K562 (cell line): Measurements from ENCODE around the gene NIM1K. TPM values are rescaled to one million over a fixed set of nuclear protein-coding genes. Genes with fewer than 3 reads are reported as not detected.
A peak's percentile ranks its signal among the peaks of the same experiment; 100 is the strongest.

Experiments
- ATAC-seq: fragments of 200-7000 bp; cut with Tn5 transposase; 3 replicates; pipeline ENCODE4 v1.9.1; 2020; ENCODE audit warnings: moderate library complexity
- BruUV-seq: library from RNA; stranded (reverse); fragments of 400-500 nt; replicated peaks from 2 replicates; lab custom pipeline; 2021; lab: Mats Ljungman, UMichigan
- CTCF ChIA-PET: fragments of 300-600 bp; formaldehyde crosslinking; extraction: SDS; loops from one replicate; lab custom pipeline; 2021; ENCODE audit warnings: low intra/inter-chr PET ratio; lab: Yijun Ruan, JAX
- POLR2A ChIA-PET: fragments of 300-600, 350-650 bp; sonication (Branson Sonifier 250); formaldehyde crosslinking; extraction: SDS; loops from one replicate; lab custom pipeline; 2021; ENCODE audit warnings: antibody characterized with exemption, inconsistent platforms; lab: Yijun Ruan, JAX
- DNase-seq, 4 experiments: peaks; one replicate each; pipeline versions ENCODE4 v3.0.0 to v3.0.0-alpha.2; 2011 to 2018; ENCODE audit warnings: low spot score in 3 of 4, mixed read lengths in 3 of 4; ENCODE audit errors: extremely low read depth in 1 of 4
- FAIRE-seq: peaks from 2 replicates; lab custom pipeline; 2011; peaks lifted over from hg19 to GRCh38; lab: Jason Lieb, UNC
- H2AFZ ChIP-seq: 2 replicates; pipeline ENCODE4 v1.6.0; 2011; ENCODE audit warnings: low read depth, low read length, control low read depth, inconsistent platforms
- H3K27ac ChIP-seq: fragments of 200-600 bp; 3 replicates; pipeline ENCODE4 v1.8.0; 2011; ENCODE audit warnings: low read depth, mild to moderate bottlenecking, control low read depth, inconsistent platforms, low read length, moderate library complexity, mixed read lengths; ENCODE audit errors: extremely low read depth
- H3K27me3 ChIP-seq, 2 experiments: fragments of 300-600 bp in 1 of 2; 2 replicates in 1 of 2; 3 replicates in 1 of 2; pipeline versions ENCODE4 v1.6.0 to v1.8.0; 2011; ENCODE audit warnings: inconsistent platforms in 2 of 2, low read length in 2 of 2, mild to moderate bottlenecking in 1 of 2, mixed read lengths in 1 of 2, moderate library complexity in 1 of 2; ENCODE audit not compliant: control insufficient read depth in 2 of 2, insufficient read depth in 2 of 2
- H3K36me3 ChIP-seq: fragments of 300-600 bp; 3 replicates; pipeline ENCODE4 v1.8.0; 2011; ENCODE audit warnings: mild to moderate bottlenecking, low read length, inconsistent platforms; ENCODE audit not compliant: control insufficient read depth, insufficient read depth
- H3K4me1 ChIP-seq, 2 experiments: fragments of 200-600 bp in 1 of 2; replicated peaks in 1 of 2; 2 replicates in 1 of 2; 3 replicates in 1 of 2; pipeline versions ENCODE4 v1.5.1 to v1.8.0; 2011; ENCODE audit warnings: inconsistent platforms in 2 of 2, low read length in 2 of 2, mild to moderate bottlenecking in 1 of 2, mixed read lengths in 1 of 2, moderate library complexity in 1 of 2; ENCODE audit not compliant: control insufficient read depth in 2 of 2, insufficient read depth in 2 of 2
- H3K4me2 ChIP-seq: 2 replicates; pipeline ENCODE4 v1.6.1; 2011; ENCODE audit warnings: low read length, control low read depth, inconsistent platforms, mixed read lengths; ENCODE audit not compliant: insufficient read depth
- H3K4me3 ChIP-seq: fragments of 200-600 bp; sonication (generic), shearing (Covaris generic); 2 replicates; pipeline ENCODE4 v1.5.1; 2016; ENCODE audit warnings: control low read depth, inconsistent platforms
- H3K79me2 ChIP-seq: fragments of 200-600 bp; 3 replicates; pipeline ENCODE4 v1.8.0; 2011; ENCODE audit warnings: low read length, inconsistent platforms; ENCODE audit not compliant: control insufficient read depth, insufficient read depth
- H3K9ac ChIP-seq, 2 experiments: 2 replicates each; pipeline versions ENCODE4 v1.6.0 to v1.6.1; 2011; ENCODE audit warnings: low read depth in 2 of 2, low read length in 2 of 2, control low read depth in 1 of 2, inconsistent platforms in 1 of 2, mild to moderate bottlenecking in 1 of 2, mixed read lengths in 1 of 2; ENCODE audit not compliant: insufficient read depth in 1 of 2
- H3K9me1 ChIP-seq: one replicate; pipeline ENCODE4 v1.6.0; 2011; ENCODE audit warnings: inconsistent platforms, mild to moderate bottlenecking, low read length, moderate library complexity; ENCODE audit not compliant: control insufficient read depth, insufficient read depth
- H3K9me3 ChIP-seq: replicated peaks from 2 replicates; pipeline ENCODE4 v1.5.1; 2011; ENCODE audit warnings: low read depth, low read length, inconsistent platforms; ENCODE audit not compliant: control insufficient read depth, insufficient read depth
- H4K20me1 ChIP-seq: replicated peaks from 2 replicates; pipeline ENCODE4 v1.6.1; 2011; ENCODE audit warnings: low read length, inconsistent platforms, mixed read lengths; ENCODE audit not compliant: control insufficient read depth, insufficient read depth
- EHMT2 ChIP-seq: fragments of 450-650 bp; IDR thresholded peaks from 2 replicates; pipeline ENCODE4 v1.6.1; 2018; ENCODE audit warnings: antibody characterized with exemption
- ETV5 ChIP-seq: sonication (generic); formaldehyde crosslinking; IDR thresholded peaks from 2 replicates; pipeline ENCODE4 v1.4.0; 2020; ENCODE audit warnings: low read depth, mild to moderate bottlenecking, missing genetic modification reagents
- FOXJ2 ChIP-seq: fragments of 200-800 bp; sonication (Bioruptor generic); IDR thresholded peaks from 2 replicates; pipeline ENCODE4 v1.6.1; 2016; ENCODE audit warnings: missing genetic modification characterization, missing compliant biosample characterization
- GTF2E2 ChIP-seq: fragments of 200-800 bp; sonication (Bioruptor generic); IDR thresholded peaks from 2 replicates; pipeline ENCODE4 v1.6.1; 2016; ENCODE audit warnings: missing genetic modification characterization, missing compliant biosample characterization
- KLF13 ChIP-seq: fragments of 450-650 bp; IDR thresholded peaks from 2 replicates; pipeline ENCODE4 v1.6.1; 2016; ENCODE audit warnings: missing genetic modification characterization, low read depth, mild to moderate bottlenecking, missing compliant biosample characterization, moderate library complexity, borderline replicate concordance
- MIER1 ChIP-seq: fragments of 450-650 bp; IDR thresholded peaks from 2 replicates; pipeline ENCODE4 v1.6.1; 2016; ENCODE audit warnings: antibody characterized with exemption, mild to moderate bottlenecking, low read depth
- REST ChIP-seq, 2 experiments: fragments of 450-650 bp; formaldehyde crosslinking in 1 of 2; IDR thresholded peaks; 2 replicates each; pipeline versions ENCODE4 v1.4.0 to v1.6.1; 2014 to 2020; ENCODE audit warnings: mild to moderate bottlenecking in 2 of 2, borderline replicate concordance in 1 of 2, low read depth in 1 of 2
- SRF ChIP-seq, 2 experiments: fragments of 250-450, 450-650 bp in 1 of 2; sonication (Bioruptor Pico) in 1 of 2; sonication (generic) in 1 of 2; formaldehyde crosslinking; IDR thresholded peaks; 2 replicates each; pipeline versions ENCODE4 v1.5.0 to v1.5.1; 2020 to 2022; ENCODE audit warnings: mild to moderate bottlenecking in 1 of 2, missing genetic modification reagents in 1 of 2
- ZBTB34 ChIP-seq: fragments of 250-450 bp; sonication (Bioruptor Pico); IDR thresholded peaks from 2 replicates; pipeline ENCODE4 v1.8.0; 2021; ENCODE audit warnings: mild to moderate bottlenecking, moderate library complexity
- ZNF347 ChIP-seq: fragments of 450-650 bp; formaldehyde crosslinking; IDR thresholded peaks from 2 replicates; pipeline ENCODE4 v1.4.0; 2020; ENCODE audit warnings: low read depth, mild to moderate bottlenecking, moderate library complexity
- WGBS: fragments of 100-300 bp; shearing (Covaris generic); methylation state at CpG from one replicate; pipeline ENCODE4 v1.1.6; 2016; ENCODE audit warnings: low coverage, mixed read lengths; ENCODE audit not compliant: insufficient coverage; ENCODE audit errors: missing lambda C conversion rate; 5-methylcytosine and 5-hydroxymethylcytosine counted together
- in situ Hi-C: fragments of 300-500 bp; cut with MboI; formaldehyde crosslinking; loops from 4 replicates; pipeline ENCODE4 v1.15.0; 2018; ENCODE audit warnings: inconsistent platforms, mixed read lengths
- intact Hi-C: fragments of 100-400 bp; cut with micrococcal nuclease; formaldehyde crosslinking; loops from 2 replicates; pipeline ENCODE4 v1.14.2; 2022
- polyA plus RNA-seq, 8 experiments: library from polyadenylated mRNA; depleted of rRNA in 4 of 8; stranded (reverse) in 5 of 8; unstranded in 3 of 8; fragments of >200 nt; fragmentation: Nextera tagmentation in 2 of 8; fragmentation: Illumina TruSeq in 1 of 8; extraction: Ambion mirVana in 2 of 8; extraction: Trizol in 1 of 8; gene quantifications; 2 replicates each; pipeline versions ENCODE4 v1.2.1 to v1.2.3, GENCODE V29; 2011 to 2014; ENCODE audit warnings: inconsistent platforms in 1 of 8, missing spikeins in 1 of 8
- total RNA-seq, 7 experiments: library from RNA; depleted of rRNA in 6 of 7; stranded (reverse); fragments of >200 nt in 6 of 7; fragmentation: Illumina TruSeq in 2 of 7; extraction: Trizol in 2 of 7; gene quantifications; 2 replicates each; pipeline versions ENCODE4 v1.2.1 to v1.2.3, GENCODE V29; 2011 to 2021; ENCODE audit warnings: low replicate concordance in 1 of 7
- TF ChIP-seq, protein P1 (sequence below): sonication (generic); formaldehyde crosslinking; IDR thresholded peaks from 2 replicates; pipeline ENCODE4 v1.9.0; 2022; ENCODE audit warnings: mild to moderate bottlenecking, missing genetic modification reagents

NIM1K gene
- total and polyA plus RNA-seq, 9 of the 15 experiments (the other 6 are each of a cell fraction or from before 2014, with no cell fraction given), result 0.03 to 0.34 (median 0.08) TPM; not detected in 3

- CTCF ChIA-PET, result no interaction called here
- FAIRE-seq, result no peak
- Histone ChIP-seq H3K36me3 (no peaks in the 10 kb centered on the region), H3K27ac (no peak overlapping the region), H4K20me1 (no peaks in the 10 kb centered on the region), H3K9me1 (no peaks in the 10 kb centered on the region), H2AFZ (no peak overlapping the region), H3K4me3 (no peak overlapping the region), H3K9ac (no peak overlapping the region), H3K4me1 (peaks cover 5 to 10% of the 10 kb centered on the region in 2 experiments; a peak in 2 of 5 replicates), H3K4me2 (no peak overlapping the region), H3K27me3 (no peaks in the 10 kb centered on the region), H3K79me2 (no peaks in the 10 kb centered on the region), H3K9me3 (no peaks in the 10 kb centered on the region)
- intact Hi-C loops (no loop called here), in situ Hi-C loops (no loop called here)
- no peak for ATAC-seq
- no peak for DNase-seq
- BruUV-seq, result no TSS peak
- 38% methylated on average over 10 of the region's 10 CpGs for WGBS
- POLR2A ChIA-PET, result no interaction called here
- no peak for TF ChIP-seq ETV5 (CRISPR knock-in tag)
- TF ChIP-seq GTF2E2 (tag), result no peak
- TF ChIP-seq SRF (CRISPR knock-in tag; IDR thresholded peaks at IDR 0.05), result no peak
- peak; percentile 96 for TF ChIP-seq REST (IDR thresholded peaks at IDR 0.05; ENCODE audit: borderline replicate concordance)
- TF ChIP-seq REST (CRISPR knock-in tag; IDR thresholded peaks at IDR 0.05; ENCODE audit: low read depth), result no peak
- no peak for TF ChIP-seq FOXJ2 (tag)
- no peak for TF ChIP-seq KLF13 (tag)
- no peak for TF ChIP-seq ZNF347 (CRISPR knock-in tag)
- no peak for TF ChIP-seq ZBTB34 (CRISPR knock-in tag)
- peak; percentile 82 for TF ChIP-seq MIER1
- peak; percentile 96 for TF ChIP-seq EHMT2
- TF ChIP-seq, protein P1, sequence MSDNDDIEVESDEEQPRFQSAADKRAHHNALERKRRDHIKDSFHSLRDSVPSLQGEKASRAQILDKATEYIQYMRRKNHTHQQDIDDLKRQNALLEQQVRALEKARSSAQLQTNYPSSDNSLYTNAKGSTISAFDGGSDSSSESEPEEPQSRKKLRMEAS (CRISPR knock-in tag), result no peak
Observed at GRCh38 chr5:43190755-43191603, 1.0 kb upstream of the NIM1K start.
